Activated T-cell treated with anti-CD3 and anti-CD28 coated beads, Interleukin-2, amount 50 U/mL, for 1 hour (primary cell): ENCODE results near the gene TRAM2.
"Not testable (repeated sequence)": the region's sequence is repeated elsewhere in the genome, so short reads cannot be mapped to it uniquely, and the experiment has no call there.

Experiments
- DNase-seq: peaks from one replicate; pipeline ENCODE4 v3.0.0-alpha.2; 2020

TRAM2 gene

GRCh38 chr6:52474173-52474572 is 102.7 kb downstream of the TRAM2 start:
- DNase-seq: no peak

GRCh38 chr6:52461194-52461593 is 115.7 kb downstream of the TRAM2 start:
- DNase-seq: not testable (repeated sequence)

GRCh38 chr6:52457096-52457495 is 119.8 kb downstream of the TRAM2 start:
- DNase-seq: no peak

GRCh38 chr6:52454556-52454955 is 122.3 kb downstream of the TRAM2 start:
- no peak for DNase-seq
